AG04449 (cell line): ENCODE results near the gene URGCP.

Experiments
- CTCF ChIA-PET: fragments of 350-600 bp; formaldehyde crosslinking; extraction: SDS; loops from one replicate; lab custom pipeline; 2021; ENCODE audit warnings: antibody characterized with exemption; lab: Yijun Ruan, JAX
- POLR2A ChIA-PET: fragments of 400-600, 350-600 bp; formaldehyde crosslinking; extraction: SDS; loops from one replicate; lab custom pipeline; 2020; ENCODE audit warnings: antibody characterized with exemption, inconsistent platforms; lab: Yijun Ruan, JAX
- DNase-seq: peaks from one replicate; pipeline ENCODE4 v3.0.0-alpha.2; 2010; ENCODE audit warnings: low read depth, low spot score
- H3K4me3 ChIP-seq: 2 replicates; pipeline ENCODE4 v1.5.1; 2011; ENCODE audit warnings: low read depth, mild to moderate bottlenecking, control low read depth, low read length
- TF ChIP-seq, protein P1 (sequence below): IDR thresholded peaks from one replicate; pipeline ENCODE4 v1.5.1; 2011; ENCODE audit warnings: mild to moderate bottlenecking, moderate library complexity, low read length, control low read depth, inconsistent platforms; ENCODE audit not compliant: insufficient read depth; ENCODE audit errors: missing control alignments

Gene URGCP

GRCh38 chr7:43856316-43856715 lies 50.1 kb downstream of the URGCP start:
- H3K4me3 ChIP-seq = no peak overlapping the region
- DNase-seq = no peak
- TF ChIP-seq, protein P1, sequence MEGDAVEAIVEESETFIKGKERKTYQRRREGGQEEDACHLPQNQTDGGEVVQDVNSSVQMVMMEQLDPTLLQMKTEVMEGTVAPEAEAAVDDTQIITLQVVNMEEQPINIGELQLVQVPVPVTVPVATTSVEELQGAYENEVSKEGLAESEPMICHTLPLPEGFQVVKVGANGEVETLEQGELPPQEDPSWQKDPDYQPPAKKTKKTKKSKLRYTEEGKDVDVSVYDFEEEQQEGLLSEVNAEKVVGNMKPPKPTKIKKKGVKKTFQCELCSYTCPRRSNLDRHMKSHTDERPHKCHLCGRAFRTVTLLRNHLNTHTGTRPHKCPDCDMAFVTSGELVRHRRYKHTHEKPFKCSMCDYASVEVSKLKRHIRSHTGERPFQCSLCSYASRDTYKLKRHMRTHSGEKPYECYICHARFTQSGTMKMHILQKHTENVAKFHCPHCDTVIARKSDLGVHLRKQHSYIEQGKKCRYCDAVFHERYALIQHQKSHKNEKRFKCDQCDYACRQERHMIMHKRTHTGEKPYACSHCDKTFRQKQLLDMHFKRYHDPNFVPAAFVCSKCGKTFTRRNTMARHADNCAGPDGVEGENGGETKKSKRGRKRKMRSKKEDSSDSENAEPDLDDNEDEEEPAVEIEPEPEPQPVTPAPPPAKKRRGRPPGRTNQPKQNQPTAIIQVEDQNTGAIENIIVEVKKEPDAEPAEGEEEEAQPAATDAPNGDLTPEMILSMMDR = no peak
- ChIA-PET CTCF (interaction anchor here (1.3 to 4.3 kb wide), 4 partner anchors 17 to 274 kb away, joined by 4 to 17 read pairs (median 4); partner anchors contain the start of gene STK17A), POLR2A (no interaction called here)

- no peak overlapping the region for H3K4me3 ChIP-seq
- ChIA-PET CTCF (interaction anchor here (0.8 to 4.3 kb wide), 6 partner anchors 10 to 273 kb away, joined by 3 to 17 read pairs (median 4); partner anchors contain the start of gene STK17A), POLR2A (no interaction called here)
- no peak for DNase-seq
- TF ChIP-seq, protein P1 = no peak
Measured at GRCh38 chr7:43855176-43855575, 51.2 kb downstream of the URGCP start.

DNA sequence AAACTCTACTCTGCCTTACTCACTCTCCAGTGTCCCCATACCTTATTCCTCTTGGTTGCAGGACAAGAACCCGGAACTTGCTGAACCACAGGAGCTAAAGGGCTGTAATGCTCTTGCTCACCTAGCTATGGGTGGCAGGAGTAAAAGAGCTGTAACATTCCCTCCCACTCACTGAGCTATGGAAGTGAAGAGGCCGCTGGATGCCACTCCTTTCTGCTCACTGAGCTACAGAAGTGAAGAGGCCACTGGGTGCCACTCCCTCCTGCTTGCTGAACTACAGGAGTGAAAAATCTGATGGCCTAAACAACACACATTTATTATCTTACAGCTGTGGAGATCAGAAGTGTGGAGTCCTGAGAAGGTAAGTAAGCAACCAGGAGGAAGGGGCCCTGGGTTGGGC lies 54.6 kb downstream of the URGCP start:
- DNase-seq = no peak
- CTCF ChIA-PET = interaction anchor here (1.1 to 1.3 kb wide), 2 partner anchors 12 to 14 kb away, joined by 6 to 9 read pairs; no protein-coding TSS in a partner anchor
- no peak overlapping the region for H3K4me3 ChIP-seq
- TF ChIP-seq, protein P1 = no peak
- POLR2A ChIA-PET = no interaction called here

DNA sequence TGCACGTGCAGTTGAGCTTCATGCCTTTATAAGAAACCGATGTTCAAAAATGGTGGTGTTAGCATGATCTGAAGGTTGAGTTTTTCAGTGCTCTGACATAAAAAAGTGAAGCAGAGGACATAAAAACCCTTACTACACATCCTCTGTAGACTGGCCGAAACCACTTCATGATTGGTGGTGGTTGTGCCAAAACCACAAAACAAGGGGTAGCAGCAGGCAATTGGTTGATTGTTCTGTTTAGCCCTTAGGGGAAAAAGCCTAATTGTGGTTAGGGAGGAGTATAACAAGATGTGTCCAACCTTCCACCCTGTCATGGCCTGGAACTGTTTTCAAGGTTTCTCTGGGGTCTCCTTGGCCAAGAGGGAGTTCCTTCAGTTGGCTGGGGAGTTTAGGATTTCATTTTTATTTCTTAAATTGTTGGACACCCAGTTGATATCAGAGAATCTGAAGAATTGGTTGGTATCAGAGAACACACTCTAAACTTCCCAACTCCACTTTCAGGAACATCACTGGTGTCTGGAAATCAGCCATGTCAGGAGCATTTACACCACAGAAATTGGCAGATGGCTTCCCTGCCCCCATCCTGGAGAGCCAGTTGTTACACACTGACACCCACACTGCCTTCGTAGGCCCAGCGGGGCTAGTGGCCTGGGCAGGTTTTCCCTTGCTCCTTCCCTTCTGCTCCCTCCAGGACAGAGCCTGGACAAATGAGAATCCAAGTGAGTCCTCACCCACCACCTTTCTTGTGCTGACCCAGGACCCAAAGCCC lies 55.9 kb downstream of the URGCP start:
- H3K4me3 ChIP-seq = no peak overlapping the region
- TF ChIP-seq, protein P1 = no peak
- CTCF ChIA-PET = interaction anchor here (3.7 kb wide), 1 partner anchor 12 kb away, joined by 60 read pairs; no protein-coding TSS in a partner anchor
- no peak for DNase-seq
- POLR2A ChIA-PET = interaction anchor here (0.6 kb wide), 1 partner anchor 18 kb away, joined by 3 read pairs; no protein-coding TSS in a partner anchor

DNA sequence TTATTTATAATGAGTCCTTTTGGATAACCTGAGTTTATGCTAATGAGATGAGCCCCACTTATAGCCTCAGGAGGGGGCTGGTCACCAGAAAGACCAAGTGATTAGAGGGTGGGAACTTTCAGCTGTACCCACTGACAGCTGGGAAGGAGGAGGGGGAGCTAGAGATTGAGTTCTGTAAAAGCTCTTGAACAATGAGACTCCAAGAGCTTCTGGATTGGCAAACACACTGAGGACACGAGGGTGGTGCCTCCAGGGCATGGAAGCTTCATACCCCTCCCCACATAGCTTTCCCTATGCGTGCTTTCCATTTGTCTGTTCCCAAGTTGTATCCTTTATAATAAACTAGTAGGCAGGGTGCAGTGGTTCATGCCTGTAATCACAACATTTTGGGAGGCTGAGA lies 57.3 kb downstream of the URGCP start:
- ChIA-PET POLR2A (no interaction called here), CTCF (interaction anchor here (0.8 to 3.7 kb wide), 2 partner anchors 11 to 128 kb away, joined by 4 to 60 read pairs; no protein-coding TSS in a partner anchor)
- TF ChIP-seq, protein P1 = no peak
- DNase-seq = no peak
- H3K4me3 ChIP-seq = no peak overlapping the region

DNA sequence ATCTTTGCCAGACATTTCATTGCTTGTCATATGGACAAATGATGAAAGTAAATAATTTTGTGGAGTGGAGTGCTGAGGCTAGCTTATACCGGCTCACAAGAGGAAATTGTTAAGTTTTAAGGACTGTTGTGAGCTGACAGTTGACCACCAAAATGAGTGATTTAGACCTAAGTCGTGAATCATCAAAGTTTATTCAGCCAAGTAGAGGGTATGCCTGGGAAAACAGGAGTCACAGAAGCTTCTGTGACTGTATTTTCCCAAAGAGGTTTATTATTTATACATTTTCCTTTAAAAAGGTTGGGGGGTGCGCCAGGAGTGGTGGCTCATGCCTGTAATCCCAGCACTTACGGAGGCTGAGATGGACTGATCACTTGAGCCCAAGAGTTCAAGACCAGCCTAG lies 58.9 kb downstream of the URGCP start:
- ChIA-PET POLR2A (no interaction called here), CTCF (interaction anchor here (1.3 to 3.7 kb wide), 2 partner anchors 9 to 18 kb away, joined by 3 to 60 read pairs; no protein-coding TSS in a partner anchor)
- no peak for DNase-seq
- TF ChIP-seq, protein P1 = no peak
- H3K4me3 ChIP-seq = no peak overlapping the region
